HG03432 (cell line): ENCODE results near the gene FILIP1.
A peak's percentile ranks its signal among the peaks of the same experiment; 100 is the strongest.

Experiments used
- ATAC-seq: cut with Tn5 transposase; IDR thresholded peaks from one replicate; pipeline ENCODE4 v1.9.1; 2021; ENCODE audit warnings: mild to moderate bottlenecking, moderate library complexity; ENCODE audit not compliant: unreplicated experiment

Gene FILIP1

GRCh38 chr6:75301537-75301936 lies 192.1 kb downstream of the FILIP1 start:
- ATAC-seq = no peak

DNA sequence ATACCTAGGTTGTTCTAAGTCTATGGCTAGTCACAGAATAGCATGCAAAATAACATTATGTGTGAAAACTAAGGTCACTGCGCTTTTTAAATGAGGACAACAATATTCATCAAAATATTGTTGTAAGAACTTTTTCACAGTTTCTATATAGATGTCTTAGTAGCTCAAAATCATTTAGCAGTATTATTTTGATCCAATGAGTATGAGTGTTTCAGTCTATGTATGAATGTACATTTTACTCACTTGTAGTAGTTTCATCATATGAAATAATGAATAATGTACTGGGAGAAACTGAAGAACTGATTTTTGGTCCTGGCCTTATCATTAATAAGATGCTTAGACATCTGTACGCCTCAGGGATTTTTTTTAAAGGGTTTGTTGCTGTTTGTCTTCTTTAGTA lies 192.5 kb downstream of the FILIP1 start:
- ATAC-seq = no peak

- ATAC-seq = no peak
Measured at GRCh38 chr6:75300531-75300855, 193.1 kb downstream of the FILIP1 start.

DNA sequence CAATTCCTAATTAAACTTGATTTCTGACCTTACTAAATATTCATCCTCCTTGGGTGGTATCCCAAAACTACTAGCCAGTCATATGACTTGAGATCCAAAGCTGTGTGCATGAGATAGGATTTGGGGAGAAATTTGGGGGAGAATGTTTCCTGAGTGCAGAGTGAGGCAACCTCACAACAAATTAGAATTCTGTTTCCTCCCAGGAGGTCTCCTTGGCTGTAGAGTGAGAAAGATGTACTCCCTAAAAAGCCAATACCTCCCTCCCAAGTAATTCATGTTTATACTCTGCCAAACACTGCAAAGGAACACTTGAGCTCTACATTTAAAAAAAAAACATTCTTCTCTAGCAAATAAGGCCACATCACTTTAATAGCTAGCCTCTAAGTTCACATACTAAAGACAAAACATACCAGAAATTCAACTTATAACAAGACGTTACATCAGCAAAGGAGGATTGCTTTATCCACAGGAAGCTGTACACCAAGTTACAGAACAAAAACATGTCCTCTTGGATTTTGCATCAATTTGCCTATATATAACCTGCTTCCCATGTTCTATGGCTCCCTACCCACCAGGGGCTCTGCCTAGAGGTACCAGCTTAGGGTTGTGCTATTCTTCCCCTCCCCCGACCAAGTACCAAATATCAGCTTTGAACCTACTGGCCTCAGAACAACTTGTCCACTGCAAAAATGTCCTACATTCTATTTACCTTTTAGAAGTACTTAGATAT lies 193.6 kb downstream of the FILIP1 start:
- no peak for ATAC-seq

DNA sequence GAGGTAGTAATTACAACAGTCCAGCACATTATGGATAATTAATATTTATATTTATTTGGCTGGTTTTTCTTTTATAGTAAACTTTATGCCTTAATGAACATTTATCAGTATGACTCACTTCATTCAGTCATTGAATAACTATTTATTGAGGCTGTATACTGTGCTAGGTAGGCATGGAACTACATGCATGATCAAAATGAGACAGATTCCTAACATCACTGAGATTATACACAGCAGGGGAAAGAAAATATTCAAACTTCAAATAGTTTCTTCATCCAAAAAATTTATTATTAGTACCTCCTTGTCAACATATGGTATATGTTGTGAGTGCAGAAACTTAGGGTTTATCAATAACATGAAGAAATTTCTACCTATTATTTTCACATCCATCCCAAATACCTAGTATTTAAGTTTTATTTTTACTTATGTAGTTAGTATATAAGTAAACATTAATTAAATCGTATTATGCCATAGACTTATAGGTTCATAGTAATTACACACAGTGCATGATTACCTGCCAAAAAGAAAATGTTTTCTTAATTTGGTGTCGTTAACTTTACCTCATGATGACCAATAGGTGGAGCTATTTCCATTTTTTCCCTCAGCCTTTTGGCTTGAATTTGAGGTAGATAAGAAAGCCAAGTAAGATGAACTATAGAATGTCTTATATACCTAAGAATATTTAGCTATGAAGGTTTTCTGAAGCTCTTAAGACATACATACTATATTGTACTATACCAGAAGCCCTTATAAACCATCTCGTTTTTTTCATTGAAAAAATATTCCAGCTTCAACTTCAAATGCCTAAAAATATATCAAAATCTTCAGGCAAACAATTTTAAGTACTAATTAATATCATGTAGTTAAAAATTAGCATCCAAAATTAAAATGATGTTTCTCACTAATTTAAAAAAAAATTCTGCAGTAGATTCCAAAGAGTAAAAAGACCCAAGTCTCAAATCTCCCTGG lies 196.5 kb downstream of the FILIP1 start:
- ATAC-seq = no peak

DNA sequence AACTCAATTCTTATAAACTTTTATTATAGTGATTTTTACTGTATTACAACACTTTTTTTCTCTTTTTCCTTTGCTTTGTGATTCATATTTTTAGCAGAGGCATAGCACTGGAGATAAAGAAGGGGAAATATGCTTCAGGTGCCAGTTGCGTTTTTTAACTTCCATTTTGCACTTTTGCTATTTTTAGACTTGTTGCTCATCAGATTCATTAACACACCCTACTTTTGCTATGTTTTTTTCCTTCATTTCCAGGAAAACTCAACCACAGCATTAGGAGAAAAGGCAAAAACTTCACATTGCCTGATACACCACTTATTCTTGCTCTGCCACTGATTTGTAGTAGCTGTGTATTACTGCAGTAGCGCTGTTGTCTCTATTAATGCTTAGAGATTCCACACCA lies 201.0 kb downstream of the FILIP1 start:
- no peak for ATAC-seq

GRCh38 chr6:75291744-75292143 lies 201.9 kb downstream of the FILIP1 start:
- ATAC-seq = no peak

GRCh38 chr6:75291331-75291730 lies 202.3 kb downstream of the FILIP1 start:
- no peak for ATAC-seq

DNA sequence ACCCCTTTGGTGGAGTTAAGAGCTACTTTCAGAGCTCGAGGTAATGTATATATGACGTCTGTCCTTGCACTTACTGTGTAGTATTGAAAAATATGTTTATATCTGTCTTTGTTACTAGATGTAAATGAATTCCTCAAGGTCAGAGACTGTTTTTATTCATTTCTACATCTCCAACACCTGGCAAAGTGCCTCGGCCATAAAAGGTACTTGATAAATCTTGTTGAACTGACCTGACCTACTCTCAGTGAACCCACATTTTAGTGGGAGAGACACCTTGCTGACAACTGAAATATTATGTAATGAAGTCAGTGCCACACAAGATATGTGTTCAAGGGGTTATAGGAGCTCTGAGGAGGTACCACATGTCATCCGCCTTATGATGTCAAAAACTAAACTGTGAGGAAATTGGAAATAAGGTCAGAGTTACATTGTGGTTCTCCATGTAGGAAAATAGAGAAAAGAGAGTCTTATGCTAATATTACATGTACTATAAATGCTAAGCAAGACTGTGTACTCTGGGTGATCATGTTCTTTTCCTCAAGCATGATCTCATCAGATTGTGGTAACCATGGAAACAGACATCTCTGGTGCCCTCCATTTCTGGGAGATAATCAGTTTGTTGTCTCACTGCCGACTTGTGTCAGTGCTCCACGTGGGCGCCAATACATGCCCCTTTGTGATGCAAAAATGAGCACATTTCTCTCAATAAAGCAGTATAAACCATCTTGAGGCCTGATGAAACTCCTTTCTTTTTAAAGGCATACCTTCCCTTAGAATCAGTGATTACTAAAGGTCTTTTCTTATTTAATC lies 203.3 kb downstream of the FILIP1 start:
- no peak for ATAC-seq

- no peak for ATAC-seq
Measured at GRCh38 chr6:75288023-75288422, 205.6 kb downstream of the FILIP1 start.

DNA sequence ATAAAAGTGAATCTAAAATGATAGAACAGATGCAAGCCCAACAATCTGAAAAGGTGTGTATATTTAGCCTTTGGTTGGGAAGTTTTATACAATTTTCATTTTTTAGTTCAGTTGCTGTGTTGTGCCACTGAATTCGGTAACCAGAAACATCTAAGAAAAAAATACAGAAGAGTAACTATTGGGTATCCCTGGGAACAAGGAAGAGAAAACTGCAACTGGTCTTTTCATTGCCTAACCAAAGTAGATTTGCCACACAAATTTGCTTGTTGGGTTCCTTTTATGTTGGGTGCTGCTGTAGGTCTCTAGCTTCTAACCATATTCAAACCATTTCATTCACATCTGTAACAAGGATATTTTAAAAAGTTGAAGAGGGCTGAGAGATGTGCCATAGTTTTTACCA lies 206.2 kb downstream of the FILIP1 start:
- no peak for ATAC-seq

DNA sequence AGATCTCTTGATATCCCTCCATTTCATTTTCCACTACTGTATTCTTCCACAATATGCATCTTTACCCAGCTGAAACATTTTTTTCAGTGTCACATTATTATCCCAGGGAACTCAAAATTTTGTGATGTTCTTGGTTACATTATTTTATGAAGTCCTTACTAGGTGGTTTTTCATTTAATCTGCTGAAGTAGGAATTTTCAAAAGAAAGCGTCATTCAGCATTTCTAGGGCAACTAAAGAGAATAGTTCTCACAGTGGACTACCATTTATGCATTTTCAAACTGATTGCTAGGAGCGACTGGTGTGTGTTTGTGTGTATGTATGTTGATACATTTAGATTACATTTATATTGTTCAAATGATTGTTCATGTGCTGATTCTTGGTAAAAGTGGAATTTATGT lies 206.6 kb downstream of the FILIP1 start:
- ATAC-seq = no peak

GRCh38 chr6:75285283-75285639 lies 208.3 kb downstream of the FILIP1 start:
- ATAC-seq = peak; percentile 8

DNA sequence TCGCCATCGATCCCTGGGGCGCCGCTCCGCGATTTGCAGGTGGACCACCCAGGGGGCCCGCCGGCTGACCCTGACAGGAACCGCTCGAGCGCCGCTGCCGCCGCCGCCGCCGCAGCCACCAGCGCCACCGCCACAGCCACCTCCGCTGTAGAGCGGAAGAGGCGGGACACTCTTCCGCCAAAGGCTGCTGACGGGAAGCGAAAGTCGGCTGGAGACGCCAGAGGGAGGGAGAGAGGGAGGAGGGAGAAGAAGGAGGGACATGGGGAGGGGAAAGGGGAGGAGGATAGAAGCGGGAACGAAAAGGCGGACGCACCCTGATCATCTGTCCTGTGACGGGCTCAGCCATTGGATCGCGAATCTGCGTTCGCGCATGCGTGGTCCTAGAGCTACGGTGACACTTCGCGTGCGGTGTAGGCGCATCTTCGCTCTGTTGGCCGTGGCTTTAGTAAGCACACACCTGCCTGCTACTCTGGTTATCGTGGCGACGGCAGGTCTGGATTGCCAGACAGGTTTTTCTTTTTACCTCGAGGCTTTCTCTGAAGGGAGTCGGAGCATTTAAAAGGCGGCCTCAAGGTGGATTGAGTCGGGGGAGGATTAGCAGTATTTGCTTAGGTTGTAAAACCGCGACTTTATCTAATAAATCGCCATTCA lies 208.8 kb downstream of the FILIP1 start, which contains the start of gene TMEM30A:
Gene TMEM30A (minus strand): TSS at position 161 of the 651 bp plus-strand sequence. CDS start 154 bp downstream, at position 7.
- ATAC-seq = peak; percentile 95

DNA sequence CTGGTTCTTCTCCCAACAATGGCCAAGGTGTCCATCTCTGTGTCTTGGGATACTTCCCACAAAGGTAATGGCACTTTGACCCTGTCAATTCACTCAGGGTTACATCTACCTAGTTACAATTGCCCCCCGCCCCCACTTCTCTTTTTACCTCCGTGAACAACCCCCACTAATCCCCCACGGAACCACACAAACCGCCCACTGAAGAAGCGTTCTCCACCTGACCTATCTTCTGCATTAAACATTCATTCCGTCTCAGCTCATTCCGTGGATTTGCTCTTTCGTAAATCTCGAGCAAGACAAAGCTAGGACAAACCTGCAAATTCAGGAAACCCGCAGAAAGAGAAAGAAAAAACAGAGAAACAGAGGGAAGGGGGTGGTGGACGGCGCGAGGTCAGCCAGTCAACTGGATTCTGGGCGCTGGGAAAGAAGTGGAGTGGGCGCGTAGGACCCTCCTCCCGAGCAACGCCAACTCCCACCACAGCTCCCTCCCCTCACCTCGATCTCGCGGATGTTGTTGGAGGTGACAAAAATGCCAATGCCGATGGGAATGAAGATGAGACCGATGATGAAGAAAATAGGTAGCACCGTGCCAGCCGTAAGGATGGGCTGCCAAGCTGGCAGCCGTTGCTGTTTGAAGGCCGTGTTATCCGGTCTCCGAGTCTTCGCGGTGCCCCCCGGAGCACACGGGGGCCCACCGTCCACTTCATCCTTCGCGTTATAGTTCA lies 209.5 kb downstream of the FILIP1 start:
- peak; percentile 26 for ATAC-seq

- ATAC-seq = no peak
Measured at GRCh38 chr6:75282706-75283105, 210.9 kb downstream of the FILIP1 start.

DNA sequence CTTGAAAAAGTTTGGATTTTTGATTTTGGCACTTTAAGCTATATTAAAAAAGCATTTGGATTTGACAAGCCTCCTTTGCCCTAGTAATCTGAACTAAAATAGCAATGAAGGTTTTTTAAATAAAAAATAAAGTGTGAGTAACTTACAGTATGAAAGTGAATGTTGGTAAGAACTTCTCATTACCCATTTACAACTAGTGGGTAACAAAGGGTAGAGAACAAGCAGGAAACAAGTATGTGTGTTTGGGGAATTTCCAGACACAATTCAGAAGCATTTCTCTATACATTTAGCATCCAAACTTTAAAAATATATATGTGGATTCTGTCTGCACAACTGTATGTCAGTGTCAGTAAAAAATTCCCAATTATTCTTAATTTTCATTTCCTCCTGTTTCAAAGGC lies 211.9 kb downstream of the FILIP1 start:
- no peak for ATAC-seq

DNA sequence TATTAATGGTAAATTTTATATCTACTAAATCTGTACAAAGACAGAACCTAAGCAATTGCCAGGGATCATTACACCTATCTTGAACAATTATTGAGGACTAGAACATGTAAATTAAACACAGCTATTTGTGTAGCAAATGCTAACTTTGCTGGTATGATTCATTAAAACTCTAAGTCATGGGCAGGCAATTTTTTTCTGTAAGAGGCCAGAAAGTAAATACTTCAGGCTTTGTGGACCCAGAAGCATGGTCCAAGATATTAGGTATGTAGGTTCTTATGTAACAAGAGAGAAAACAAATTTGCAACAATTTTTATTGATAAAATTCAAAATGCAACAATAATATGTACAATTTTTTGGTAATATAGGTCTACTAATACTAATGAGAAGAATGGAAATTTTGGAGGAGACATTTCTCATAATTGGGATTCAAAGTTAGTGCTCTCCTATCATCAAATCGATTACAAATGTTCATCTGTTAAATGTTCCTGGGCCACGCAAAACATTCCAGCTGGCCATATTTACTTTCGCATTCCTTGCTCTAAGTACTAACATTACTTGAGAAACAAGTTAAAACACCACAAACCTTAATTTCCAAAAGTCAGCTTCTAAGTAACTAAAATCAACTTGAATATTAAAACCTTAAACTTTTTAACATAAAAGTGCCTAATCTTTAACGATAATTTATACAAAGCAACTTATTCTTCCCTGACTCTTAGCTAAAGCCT lies 213.3 kb downstream of the FILIP1 start:
- ATAC-seq = no peak

DNA sequence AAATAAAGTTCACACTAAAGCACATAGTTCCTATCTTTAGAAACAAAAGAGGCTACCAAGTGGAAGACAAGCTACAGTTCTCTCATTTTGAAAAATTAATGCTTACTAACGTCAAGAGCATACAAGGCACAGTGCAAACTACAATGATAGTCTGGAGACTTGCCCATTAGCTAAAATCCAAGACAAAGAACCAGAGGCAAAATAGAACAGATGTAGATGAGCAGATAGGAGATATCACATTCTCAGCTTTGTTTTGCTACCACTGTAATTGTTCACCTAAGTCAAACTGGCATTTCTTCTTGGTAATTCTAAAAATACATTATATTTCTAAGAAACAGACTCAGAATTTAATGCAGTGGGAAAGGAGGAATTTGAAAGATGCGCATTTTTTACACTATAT lies 214.2 kb downstream of the FILIP1 start:
- ATAC-seq = no peak
